Activated CD8-positive, alpha-beta memory T cell treated with anti-CD3 and anti-CD28 coated beads for 1 hour (primary cell): ENCODE measurements around the gene PRRG1.
"Not testable (repeated sequence)": the region's sequence is repeated elsewhere in the genome, so short reads cannot be mapped to it uniquely, and the experiment has no call there.

Source experiments
- DNase-seq, 2 donors: peaks; one replicate each; pipeline ENCODE4 v3.0.0-alpha.2; 2020; ENCODE audit warnings: low read depth in 1 of 2; ENCODE audit errors: extremely low read depth in 1 of 2

The PRRG1 gene

DNA sequence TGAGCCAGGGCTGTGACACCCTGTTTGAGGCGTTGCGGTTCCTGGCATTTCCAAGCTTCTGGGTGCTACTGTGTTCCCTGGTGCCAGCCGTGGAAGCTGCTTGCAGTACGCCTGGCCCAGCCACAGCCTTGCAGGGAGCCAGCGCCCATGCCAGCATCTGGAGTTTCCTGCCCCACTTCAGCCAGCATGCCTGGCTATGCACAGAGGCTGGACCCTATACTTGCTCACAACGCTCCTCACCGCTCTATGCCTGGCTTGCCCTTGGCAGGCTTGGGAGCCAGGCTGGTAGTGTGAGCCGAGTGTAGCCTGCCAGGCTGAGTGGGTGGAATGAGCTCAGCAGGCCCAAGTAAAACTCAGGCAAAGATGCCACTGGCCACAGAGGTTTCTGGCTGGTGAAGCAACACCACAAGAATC lies 22.4 kb downstream of the PRRG1 start:
- DNase-seq, result no peak

DNA sequence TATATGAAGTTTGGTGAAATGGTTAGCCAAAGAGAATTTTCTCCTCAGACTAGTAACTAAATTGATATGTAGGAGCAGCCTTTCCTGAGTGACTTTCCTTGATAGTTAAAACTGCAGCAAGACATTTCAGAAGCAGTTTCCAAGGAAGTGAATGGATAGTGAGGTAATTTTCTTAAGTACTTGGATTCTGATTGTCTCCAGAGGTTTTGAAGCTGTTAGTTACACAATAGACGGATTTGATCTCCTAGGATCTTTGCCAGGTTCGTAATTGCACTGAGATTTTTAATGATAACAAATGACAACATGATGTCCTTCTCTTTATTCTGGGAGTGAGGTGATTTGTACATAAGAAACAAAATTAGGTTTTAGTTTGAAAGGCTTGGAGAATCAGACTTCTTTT lies 29.2 kb downstream of the PRRG1 start:
- DNase-seq, result no peak

DNA sequence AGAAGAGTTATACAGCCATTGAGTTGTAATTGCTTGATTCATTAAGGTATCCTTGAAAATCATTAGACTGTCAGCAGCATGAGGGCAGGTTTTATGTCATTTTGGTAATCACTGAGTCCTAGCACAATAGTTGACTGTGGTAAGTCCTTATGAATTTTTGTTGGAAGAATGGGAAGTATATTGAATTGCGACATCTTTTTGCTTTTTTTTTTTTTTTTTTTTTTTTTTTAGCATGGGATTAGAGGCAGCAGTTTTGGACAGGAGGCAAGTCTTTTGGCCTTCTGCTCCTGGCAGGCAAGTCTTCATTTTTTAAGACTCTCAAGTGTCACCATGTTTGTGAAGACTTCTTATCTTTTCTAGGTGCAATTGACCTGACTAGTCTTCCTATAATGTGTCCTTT lies 29.7 kb downstream of the PRRG1 start:
- no peak for DNase-seq

DNA sequence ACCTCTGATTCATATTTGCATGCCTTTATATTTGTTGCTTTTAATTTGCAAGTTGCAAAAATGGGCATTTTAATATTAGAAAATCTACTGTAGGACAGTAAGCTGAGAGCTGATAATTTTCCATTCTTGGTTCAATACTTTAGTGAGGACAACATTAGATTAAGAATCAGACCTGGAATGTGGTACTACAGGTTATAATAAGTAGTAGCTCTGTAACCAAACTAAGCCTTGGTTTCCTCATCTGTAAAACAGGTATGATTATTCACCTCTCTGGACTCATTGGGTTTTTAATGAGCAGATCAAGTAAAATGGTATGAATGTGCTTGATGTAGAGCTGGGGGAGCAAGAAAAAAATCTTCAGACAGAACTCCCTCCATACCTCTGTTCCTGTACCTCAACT lies 31.1 kb downstream of the PRRG1 start:
- DNase-seq, result no peak

DNA sequence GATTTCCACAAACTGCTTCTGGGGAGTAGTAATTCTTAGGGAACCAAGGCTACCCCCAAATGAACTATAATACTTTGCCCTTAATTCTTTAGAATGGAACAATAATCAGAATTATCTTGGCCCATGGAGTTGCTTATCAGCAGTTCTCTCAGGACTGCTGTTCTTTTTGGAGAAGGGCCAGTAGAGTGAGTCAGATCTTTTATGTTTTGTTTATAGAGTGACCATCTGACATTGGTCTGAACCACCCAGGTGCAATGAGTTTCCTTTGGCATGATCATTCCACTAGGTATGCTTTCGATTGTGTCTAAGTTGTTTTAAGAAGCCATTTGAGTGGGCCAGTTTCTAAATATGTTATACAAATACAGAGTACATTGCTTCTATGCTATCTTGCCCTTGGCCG lies 31.8 kb downstream of the PRRG1 start:
- no peak for DNase-seq

DNA sequence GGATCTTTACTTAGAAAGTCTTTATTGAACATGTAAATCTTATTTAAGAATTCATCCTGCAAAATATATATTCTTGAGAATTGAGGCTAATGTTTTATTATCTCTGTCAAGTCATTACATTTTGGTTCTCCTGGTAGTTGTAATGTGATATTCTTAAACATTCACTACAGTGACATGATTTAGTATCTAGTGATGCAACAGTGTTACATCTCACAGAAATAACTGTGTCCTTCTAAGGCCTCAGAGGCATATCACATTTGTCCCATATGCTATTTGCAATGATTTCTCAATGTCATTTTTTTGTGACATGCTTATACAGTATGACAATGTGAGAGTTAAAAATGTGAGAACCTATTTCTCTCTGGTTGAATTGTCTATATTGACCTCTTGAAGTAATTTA lies 34.1 kb downstream of the PRRG1 start:
- no peak for DNase-seq

DNA sequence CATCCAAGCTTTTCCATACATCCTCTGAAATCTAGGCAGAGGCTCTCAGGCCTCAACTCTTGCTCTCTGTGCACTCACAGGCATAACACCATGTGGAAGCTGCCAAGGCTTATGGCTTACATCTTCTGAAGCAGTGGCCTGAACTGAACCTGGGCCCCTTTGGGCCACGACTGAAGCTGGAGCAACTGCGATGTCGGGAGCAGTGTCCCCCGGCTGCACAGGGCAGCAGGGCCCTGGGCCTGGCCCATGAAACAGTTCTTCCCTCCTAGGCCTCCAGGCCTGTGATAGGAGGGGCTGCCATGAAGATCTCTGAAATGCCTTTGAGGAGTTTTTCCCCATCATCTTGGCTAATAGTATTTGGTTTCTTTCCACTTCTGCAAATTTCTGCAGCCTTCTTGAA lies 39.2 kb downstream of the PRRG1 start:
- no peak for DNase-seq

DNA sequence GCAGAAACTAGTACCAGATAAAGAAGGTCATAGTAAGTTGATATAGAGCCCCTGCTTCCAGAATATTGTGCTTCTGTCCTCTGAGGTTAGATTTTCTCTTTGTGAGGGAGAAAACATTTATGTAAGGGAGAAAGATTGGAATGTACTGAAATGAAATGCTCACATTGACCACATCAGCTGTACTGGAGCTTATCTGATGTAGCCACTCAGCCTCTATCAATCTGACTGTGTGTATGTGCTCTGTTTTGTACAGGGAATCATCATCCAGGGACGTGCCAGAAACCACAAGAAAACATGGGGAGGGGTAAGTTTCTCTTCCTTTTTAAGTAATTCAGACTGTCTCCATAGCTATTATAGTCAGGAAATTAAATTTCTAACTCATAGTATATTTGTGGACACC lies 56.8 kb downstream of the PRRG1 start:
- no peak for DNase-seq

DNA sequence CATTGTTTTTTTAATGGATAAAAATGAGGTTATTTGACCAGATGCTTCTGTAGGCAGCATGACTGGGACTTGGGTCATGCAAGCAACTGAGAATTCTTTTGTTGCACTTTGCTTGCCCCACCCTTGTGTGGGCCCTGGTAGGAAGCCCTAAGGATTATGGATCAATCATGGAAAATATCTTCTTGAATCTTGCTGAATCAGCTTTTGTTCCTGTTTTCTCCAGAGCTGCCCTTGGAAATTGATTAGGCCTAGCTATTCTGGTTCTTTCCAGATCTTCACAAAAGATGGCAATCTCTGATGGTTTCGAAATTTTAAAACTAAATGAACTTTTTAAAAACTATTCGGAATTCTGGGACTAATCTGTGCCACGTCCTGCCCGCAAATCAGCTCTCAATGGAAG lies 58.6 kb downstream of the PRRG1 start:
- no peak for DNase-seq

DNA sequence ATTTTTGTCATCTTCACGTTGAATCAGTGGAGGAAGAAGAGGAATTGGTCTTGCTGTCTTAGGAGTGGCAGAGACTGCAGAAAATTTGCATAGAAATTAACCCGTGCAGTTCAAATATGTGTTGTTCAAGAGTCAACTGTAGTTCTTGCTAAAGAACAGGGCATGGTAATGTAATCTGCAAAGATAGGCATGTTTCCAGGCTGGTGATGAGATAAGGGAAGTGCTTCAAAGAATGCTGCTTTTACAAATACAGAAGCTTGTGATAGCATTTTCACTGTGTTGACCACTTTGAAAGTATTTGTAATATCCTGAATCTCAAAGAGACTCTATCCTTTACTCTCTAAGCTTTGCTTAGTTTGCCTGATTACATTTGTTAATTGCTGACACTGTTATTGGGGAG lies 60.1 kb downstream of the PRRG1 start:
- no peak for DNase-seq

DNA sequence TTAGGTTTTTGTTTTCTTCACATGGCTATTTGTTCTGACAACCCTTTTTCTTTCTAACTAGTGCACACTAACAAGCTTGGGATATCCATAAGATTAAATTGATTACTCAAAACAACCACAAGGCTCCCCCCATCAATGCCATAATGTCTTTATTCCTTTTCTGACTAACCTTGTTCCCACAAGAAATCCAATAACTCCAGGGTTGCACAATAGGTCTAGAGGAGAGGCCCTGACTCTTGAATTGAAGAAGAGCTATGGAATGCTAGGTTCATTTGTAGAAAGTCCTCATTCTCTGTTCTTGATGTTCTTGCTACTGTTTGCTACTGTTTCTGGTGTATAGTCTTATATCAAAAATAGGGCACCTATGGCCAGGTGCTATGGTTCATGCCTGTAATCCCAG lies 71.0 kb downstream of the PRRG1 start:
- no peak for DNase-seq

DNA sequence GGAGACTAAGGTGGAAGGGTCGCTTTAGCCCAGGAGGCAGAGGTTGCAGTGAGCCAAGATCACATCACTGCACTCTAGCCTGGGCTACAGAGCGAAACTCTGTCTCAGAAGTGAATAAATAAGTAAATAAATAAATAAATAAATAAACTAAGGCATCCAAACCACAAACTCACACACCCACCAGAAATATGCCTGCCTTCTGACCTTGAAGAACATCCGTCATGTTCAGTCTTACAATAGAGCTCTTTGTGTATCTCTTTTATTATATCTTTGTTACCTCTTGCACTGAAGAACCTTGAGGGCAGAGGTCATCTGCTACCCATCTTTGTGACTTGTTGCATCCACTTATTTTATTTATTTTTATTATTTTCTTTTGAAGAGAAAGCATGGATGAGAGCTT lies 71.6 kb downstream of the PRRG1 start:
- no peak for DNase-seq

DNA sequence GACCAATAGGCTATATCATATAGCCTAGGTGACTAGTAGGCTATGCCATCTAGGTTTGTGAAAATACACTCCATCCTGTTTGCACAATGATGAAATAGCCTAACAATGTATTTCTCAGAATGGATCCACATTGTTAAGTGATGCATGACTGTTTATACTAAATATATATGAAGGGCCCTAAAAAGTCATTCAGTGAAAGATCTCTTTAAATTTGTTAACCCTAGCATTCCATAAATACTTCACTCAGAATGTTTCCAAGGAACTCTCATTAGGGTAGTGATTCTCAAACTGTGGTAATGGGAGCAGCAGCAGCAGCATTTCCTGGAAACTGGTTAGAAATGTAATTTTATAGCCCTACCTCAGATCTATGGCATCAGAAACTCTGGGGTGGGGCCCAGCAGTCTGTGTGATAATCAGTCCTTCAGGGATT lies 74.9 kb downstream of the PRRG1 start:
- no peak for DNase-seq

DNA sequence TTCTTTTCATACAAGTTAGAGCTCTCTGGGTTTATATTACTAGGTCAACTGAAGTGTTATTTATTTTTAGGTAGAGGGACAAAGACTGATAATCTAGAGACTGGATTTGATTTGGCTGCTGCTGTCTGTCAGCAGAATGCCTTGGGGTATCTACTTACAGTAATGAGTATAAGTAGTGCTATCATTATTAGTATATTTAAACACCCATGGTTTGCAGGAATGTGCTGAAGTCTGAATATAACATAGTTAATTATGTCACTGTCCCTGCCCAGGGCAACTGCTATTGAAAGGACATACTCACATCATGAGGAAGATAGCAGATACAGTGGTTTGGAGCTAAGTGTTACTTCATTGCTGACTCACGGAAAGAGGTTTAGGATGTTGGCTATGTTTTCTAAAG lies 76.2 kb downstream of the PRRG1 start:
- no peak for DNase-seq

DNA sequence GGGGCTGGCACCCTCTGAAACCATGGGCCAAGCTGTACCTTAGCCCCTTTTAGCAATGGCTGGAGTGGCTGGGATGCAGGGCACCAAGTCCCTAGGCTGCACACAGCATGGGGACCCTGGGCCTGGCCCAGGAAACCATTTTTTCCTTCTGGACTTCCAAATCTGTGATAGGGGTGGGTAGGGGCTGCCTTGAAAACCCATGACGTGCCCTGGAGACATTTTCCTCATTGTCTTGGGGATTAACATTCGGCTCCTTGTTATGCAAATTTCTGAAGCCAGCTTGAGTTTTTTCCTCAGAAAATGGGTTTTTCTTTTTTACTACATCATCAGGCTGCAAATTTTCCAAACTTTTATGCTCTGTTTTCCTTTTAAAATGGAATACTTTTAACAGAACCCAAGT lies 79.8 kb downstream of the PRRG1 start:
- not testable (repeated sequence) for DNase-seq

DNA sequence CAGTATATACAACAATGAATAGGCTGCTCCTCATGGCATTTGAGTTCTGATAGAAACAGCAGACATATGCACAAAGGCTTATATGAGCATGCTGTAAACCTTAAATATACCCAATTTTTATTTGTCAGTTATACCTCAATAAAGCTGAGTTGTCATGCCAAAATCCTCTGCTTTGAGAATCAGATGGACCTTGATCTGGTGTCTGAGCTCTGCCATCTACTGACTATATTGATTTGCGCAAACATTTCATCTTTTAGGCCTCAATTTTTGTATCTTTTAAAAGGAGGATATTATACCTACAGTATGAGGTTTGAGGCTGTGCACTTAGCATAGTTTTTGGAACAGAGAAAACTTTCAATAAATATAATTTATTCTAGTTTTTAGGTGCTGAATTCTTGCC lies 85.2 kb downstream of the PRRG1 start:
- DNase-seq, result no peak

DNA sequence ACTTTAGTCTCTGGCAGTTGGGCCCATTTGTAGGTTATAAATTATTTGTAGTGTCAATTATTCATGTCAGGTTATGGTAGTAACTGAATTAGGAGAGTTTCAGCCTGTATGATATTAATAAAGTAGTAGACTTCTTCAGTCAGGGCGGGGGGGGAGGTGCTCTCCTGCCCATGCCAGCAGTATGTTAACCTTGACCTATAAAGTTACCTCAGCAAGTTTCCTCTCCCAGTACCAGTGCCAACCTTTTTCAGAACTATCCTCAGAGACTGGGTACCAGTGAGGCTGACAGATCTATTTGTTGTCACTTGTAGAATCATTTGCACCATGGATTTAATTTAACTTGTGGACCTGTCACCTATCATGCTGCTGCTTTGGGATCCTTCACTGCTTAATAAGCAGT lies 88.0 kb downstream of the PRRG1 start:
- no peak for DNase-seq

DNA sequence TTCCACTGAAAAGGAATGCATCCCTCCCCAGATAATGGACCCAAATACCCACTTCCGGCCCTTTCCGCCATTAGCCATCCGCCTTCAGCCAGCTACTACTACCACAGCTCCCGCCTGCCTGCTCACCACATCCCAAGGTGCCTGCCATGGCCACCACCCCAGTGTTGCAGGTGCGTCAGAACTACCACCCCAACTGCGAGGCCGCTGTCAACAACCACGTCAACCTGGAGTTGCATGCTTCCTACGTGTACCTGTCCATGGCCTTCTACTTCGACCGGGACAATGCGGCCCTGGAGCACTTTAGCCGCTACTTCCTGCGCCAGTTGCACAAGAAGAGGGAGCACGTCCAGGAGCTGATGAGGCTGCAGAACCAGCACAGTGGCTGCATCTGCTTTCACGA lies 92.2 kb downstream of the PRRG1 start:
- no peak for DNase-seq

DNA sequence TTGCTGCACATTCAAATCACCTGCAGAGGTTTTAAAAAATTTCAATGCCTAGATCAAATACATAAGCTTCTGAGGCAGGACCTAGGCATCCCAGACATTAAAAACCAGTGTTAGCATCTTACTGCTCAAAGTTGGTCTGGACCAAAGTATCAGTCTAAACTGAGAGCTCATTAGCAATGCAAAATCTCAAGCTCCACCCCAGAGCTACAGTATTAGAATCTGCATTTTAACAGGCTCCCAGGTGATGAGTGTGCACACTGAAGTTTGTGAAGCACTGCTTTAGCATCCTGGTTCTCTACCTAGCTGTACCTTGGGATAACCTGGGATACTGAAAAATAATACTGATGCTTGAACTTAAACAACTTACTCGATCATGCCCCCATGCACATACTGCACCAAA lies 96.0 kb downstream of the PRRG1 start:
- no peak for DNase-seq

DNA sequence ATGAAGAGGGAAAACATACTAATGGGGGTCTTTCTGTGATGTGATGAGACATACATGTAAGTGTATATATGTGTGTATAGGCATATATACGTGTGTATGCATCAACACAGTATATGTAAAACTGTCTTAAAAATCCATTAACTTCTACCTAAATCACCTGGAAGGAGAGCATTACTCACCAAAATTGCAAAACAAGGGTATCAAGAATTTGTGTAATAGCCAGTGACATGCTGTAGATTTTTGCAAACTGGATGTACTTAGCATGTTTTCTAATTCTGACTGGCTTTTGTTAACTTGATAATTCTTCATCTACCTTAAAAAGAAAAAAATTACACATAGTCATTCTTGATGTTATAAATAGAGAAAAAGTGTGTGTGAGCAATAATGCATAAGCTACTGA lies 104.7 kb downstream of the PRRG1 start:
- DNase-seq, result no peak

DNA sequence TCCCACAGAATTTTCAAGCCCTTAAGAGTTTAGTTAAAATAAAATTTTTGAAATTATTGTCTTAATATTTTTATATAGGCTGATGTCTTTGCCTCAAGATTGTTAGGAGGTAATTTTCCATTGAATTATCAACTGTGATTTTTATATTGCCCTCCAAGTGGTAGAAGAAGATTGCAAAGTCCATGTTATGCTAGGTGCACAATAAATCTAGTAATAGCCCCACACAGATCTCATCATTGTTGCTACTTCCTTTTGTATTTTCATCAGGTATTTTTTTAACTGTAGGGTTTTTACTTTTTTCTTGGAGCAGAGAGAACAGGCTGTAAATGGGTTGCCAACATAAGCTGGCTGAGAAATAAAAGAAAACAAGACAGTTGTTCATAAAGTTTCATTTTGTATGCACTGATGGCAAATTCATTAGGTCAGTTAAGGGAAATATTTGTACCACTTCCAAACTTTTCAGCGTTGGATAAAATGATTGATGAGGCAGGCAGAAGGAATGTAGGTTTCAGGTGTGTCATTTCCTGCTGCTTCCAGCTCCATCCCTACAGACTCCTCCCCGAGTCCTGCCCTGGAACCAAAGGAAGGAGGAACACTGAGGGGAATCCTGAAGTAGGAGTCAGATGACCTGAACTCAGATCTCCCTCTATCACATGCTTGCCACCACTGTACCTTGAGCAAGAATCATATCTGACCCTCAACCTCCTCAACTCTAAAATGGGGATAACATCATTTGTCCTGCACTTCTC lies 105.5 kb downstream of the PRRG1 start:
- DNase-seq, result no peak

DNA sequence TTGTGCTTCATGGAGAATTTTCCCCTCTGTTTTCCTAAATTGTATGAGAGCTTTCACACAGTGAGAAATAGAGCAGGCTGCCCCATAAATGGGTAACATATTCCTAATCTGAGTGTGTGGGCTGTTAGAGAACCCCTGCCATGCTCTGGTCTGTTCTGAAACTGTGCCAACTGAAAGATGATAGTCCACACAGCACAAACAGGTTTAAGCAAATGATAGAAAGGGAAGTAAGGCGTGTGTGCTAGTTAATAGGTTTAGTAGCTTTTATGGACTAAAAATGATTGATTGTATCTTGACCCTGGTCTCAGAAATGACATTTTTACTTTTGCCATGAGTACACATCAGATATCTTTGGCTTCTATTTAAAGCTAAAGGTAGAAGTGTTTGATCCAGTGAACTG lies 106.2 kb downstream of the PRRG1 start:
- no peak for DNase-seq

DNA sequence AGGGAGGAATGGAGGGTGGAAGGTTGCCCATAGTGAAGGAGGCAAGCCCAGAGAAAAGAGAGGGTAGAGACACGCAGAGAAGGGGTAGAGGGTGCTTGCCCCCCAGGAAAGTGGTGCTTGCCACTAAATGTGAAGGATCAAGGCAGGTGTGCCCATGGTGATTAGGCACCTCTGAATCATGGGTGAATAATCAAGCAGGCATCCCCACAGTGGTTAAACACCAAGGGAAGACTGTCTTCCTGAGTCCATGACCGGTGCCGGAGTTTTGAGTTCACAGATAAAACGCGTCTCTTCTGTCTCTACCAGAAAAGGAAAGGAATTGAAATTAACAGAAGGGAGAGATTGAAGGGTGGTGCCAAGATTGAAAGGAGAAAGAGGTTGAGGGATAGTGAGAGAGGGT lies 111.1 kb downstream of the PRRG1 start:
- not testable (repeated sequence) for DNase-seq
